Spinal cord (tissue), 10 donors: ENCODE measurements around the gene ADAM12. TPM values are rescaled to one million over a fixed set of nuclear protein-coding genes. Genes with fewer than 3 reads are reported as not detected.
"Not testable (repeated sequence)": the region's sequence is repeated elsewhere in the genome, so short reads cannot be mapped to it uniquely, and the experiment has no call there.

Experiments
- DNase-seq, 6 donors: peaks; one replicate each; pipeline versions ENCODE4 v3.0.0 to v3.0.0-alpha.2; 2013 to 2015; ENCODE audit warnings: low spot score in 6 of 6, low read depth in 4 of 6
- H3K27ac ChIP-seq: one replicate; pipeline ENCODE4 v1.5.1; 2013; ENCODE audit warnings: low read depth, low read length, control low read depth
- H3K27me3 ChIP-seq: one replicate; pipeline ENCODE4 v1.6.1; 2013; ENCODE audit warnings: low read length; ENCODE audit not compliant: control insufficient read depth, insufficient read depth
- H3K36me3 ChIP-seq: one replicate; pipeline ENCODE4 v1.6.1; 2013; ENCODE audit warnings: low read length; ENCODE audit not compliant: control insufficient read depth, insufficient read depth
- H3K4me1 ChIP-seq: one replicate; pipeline ENCODE4 v1.6.1; 2013; ENCODE audit warnings: low read length; ENCODE audit not compliant: control insufficient read depth, insufficient read depth
- H3K4me3 ChIP-seq: one replicate; pipeline ENCODE4 v1.5.1; 2013; ENCODE audit warnings: low read depth, low read length, control low read depth
- H3K9me3 ChIP-seq: one replicate; pipeline ENCODE4 v1.6.1; 2013; ENCODE audit warnings: low read length; ENCODE audit not compliant: control insufficient read depth, insufficient read depth
- whole genome bisulfite sequencing: methylation state at CpG from one replicate; pipeline ENCODE4 v1.1.5; 2013; ENCODE audit warnings: missing lambda C conversion rate; ENCODE audit not compliant: insufficient coverage; 5-methylcytosine and 5-hydroxymethylcytosine counted together
- polyA plus RNA-seq, 2 donors: library from polyadenylated mRNA; unstranded; fragments of 120-200 nt; gene quantifications; one replicate each; pipeline ENCODE4 v1.2.1, GENCODE V29; 2013; ENCODE audit not compliant: insufficient read length in 2 of 2
- total RNA-seq, 2 donors: library from RNA; depleted of rRNA in 1 of 2; stranded (reverse); fragments of 120-200 nt in 1 of 2; fragments of >200 nt in 1 of 2; gene quantifications; one replicate each; pipeline versions ENCODE4 v1.2.3 to v1.2.4, GENCODE V29; 2013 to 2014
- donor health status: healthy.

The ADAM12 gene
- total and polyA plus RNA-seq, 4 donors: 9.8 to 81.5 (median 23.6) TPM

DNA sequence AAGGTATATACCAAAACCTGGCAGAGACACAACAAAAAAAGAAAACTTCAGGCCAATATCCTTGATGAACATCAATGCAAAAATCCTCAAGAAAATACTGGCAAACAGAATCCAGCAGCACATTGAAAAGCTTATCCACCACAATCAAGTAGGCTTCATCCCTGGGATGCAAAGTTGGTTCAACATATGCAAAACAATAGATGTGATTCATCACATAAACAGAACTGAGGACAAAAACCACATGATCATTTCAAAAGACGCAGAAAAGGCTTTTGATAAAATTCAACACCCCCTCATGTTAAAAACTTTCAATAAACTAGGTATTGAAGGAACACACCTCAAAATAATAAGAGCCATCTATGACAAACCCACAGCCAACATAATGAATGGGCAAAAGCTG is 141.9 kb downstream of the ADAM12 start:
- DNase-seq, H3K4me3 ChIP-seq, H3K27me3 ChIP-seq, H3K36me3 ChIP-seq, H3K9me3 ChIP-seq, H3K27ac ChIP-seq, H3K4me1 ChIP-seq: not testable (repeated sequence)
- no CpG with 5 or more reads among the region's 1 CpG for WGBS

DNA sequence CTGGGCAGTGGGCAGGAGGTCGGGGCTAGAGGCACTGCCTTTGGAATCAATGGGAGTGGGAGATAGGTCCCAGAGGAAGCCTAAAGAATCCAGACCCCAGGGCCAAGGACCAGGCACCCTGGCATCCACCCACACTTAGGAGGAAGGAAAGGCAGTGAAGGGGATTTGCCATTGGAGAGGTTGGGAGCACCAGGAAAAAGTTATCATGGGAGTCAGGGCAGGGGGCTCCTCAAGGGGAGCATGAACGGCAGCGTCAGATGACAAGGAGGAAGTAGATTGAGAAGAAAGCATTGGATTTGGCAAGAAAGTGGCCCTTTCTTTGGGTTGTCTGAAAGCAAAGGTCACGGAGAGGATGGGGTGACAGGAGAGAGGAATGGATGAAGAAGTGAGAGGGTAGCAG is 142.8 kb downstream of the ADAM12 start:
- H3K27ac ChIP-seq: no peak overlapping the region
- 89% methylated on average over 4 of the region's 4 CpGs for WGBS

DNA sequence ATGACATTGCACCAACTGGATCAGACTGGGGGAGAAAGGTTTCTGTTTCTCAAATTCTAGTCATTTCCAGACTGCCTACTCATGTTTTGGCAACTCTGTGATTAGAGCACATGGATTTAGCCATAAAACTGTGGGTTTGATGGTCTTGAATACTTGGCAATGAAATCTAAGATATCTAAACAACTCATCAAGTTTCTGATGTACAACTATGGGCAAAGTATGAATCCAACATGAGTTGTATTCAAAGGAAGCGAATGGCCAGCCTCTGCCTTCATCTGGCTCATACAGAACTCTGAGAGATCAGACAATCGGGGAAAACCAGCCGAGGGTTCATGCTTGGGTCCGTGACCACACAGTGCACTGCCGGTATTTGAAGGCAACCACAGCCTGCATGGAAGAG is 144.3 kb downstream of the ADAM12 start:
- DNase-seq: no peak
- H3K9me3 ChIP-seq: no peaks in the 10 kb centered on the region
- H3K27me3 ChIP-seq: peaks cover 2% of the 10 kb centered on the region
- peaks cover 21% of the 10 kb centered on the region for H3K4me1 ChIP-seq
- H3K36me3 ChIP-seq: no peaks in the 10 kb centered on the region
- WGBS: 95% methylated on average over 5 of the region's 5 CpGs
- H3K4me3 ChIP-seq: no peak overlapping the region
- peak overlapping the region; percentile 61 for H3K27ac ChIP-seq

More for the DNA sequence above, 142.8 kb downstream of the ADAM12 start:
- no peak overlapping the region for H3K4me3 ChIP-seq
- no peaks in the 10 kb centered on the region for H3K9me3 ChIP-seq
- peaks cover 2% of the 10 kb centered on the region for H3K27me3 ChIP-seq
- no peaks in the 10 kb centered on the region for H3K36me3 ChIP-seq
- no peak for DNase-seq
- peaks cover 12% of the 10 kb centered on the region for H3K4me1 ChIP-seq

DNA sequence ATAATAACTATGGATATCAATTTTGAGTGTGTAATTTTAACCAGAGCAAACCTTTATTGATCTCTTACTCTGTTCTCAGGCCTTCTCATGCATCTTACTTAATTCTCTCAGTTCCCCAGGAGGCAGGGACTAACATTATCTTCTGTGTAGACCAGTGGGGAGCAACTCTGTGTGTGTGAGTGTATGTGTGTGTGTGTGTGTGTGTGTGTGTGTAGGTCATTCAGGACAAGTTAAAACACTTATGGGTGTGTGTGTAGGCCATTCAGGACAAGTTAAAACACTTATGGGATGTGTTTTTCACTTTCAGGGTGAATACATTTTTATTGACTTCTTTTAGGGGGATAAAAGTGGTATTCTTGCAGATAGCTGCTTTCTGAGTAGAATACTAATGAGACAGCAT is 145.0 kb downstream of the ADAM12 start:
- Histone ChIP-seq H3K4me1 (peaks cover 21% of the 10 kb centered on the region), H3K4me3 (no peak overlapping the region), H3K27me3 (peaks cover 2% of the 10 kb centered on the region), H3K9me3 (no peaks in the 10 kb centered on the region), H3K27ac (peak overlapping the region; percentile 61), H3K36me3 (no peaks in the 10 kb centered on the region)
- no peak for DNase-seq

DNA sequence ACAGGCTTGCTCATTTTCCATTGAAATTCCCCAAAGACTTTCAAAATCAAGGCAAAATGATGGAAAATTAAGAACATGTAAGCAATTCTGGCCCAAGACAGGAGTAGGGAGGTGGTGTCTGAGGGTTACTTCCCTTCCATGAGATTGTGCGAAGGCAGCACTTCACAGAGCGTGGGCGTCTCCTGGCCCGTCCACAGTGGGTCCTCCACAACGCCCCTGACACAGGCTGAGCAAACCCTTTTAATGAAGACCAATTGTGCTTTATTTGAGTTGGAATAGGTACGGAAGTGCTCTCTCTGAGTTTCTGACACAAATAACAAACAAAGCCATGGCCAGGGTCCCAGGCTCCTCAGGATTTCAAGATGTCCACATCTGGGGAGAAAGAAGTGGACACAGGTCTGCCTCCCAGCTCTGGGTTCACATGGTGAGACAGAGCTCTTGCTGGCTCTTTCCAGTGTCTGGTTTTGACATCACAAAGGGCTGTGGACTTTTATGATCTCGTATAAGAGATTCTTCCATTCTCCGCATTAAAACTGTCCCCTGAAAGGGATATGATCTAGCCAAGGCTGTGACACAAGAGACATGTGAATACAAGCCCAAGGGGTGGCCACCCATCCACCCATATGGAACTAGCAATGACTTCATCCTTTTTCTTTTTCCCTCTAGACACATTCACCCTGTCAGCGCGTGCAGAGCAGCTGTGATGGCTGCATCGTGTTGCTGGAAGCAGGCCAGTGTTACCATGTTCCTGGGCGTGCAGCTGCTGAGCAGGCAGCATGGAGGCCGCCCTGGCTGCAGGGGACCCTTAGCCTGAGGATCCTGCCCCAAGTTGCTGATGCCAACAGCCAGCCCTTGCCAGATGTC is 145.6 kb downstream of the ADAM12 start:
- H3K4me1 ChIP-seq: peaks cover 21% of the 10 kb centered on the region
- DNase-seq: peak in 5 of 6 donors; percentile 54 to 92 (median 64)
- H3K36me3 ChIP-seq: no peaks in the 10 kb centered on the region
- 20% methylated on average over 6 of the region's 13 CpGs for WGBS
- H3K27ac ChIP-seq: peak overlapping the region; percentile 61
- no peak overlapping the region for H3K4me3 ChIP-seq
- no peaks in the 10 kb centered on the region for H3K9me3 ChIP-seq
- peaks cover 2% of the 10 kb centered on the region for H3K27me3 ChIP-seq

DNA sequence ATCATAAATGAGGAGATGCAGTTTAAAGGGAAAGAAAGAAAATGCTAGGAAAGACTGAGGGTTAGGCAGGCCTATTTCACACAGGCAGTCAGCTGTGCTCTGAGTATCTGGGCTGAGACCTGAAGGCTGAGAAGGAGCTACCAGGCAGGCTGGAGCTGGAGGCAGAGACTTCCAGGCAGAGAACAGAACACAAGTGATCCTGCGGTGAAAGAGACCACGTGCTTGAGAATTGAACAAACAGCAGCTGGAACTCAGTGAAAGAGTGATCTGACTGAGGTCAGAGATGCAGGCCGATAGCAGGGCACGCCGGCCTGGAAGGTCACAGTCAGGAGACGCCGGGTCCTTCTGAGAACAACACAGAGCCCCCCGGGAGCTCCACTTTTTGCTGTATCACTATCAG is 147.8 kb downstream of the ADAM12 start:
- Histone ChIP-seq H3K4me1 (peaks cover 31% of the 10 kb centered on the region), H3K4me3 (no peak overlapping the region), H3K9me3 (no peaks in the 10 kb centered on the region), H3K27ac (peak overlapping the region; percentile 3), H3K36me3 (no peaks in the 10 kb centered on the region), H3K27me3 (peaks cover 2% of the 10 kb centered on the region)
- peak in 2 of 6 donors; percentile 57 to 76 for DNase-seq
- WGBS: 52% methylated on average over 8 of the region's 8 CpGs

DNA sequence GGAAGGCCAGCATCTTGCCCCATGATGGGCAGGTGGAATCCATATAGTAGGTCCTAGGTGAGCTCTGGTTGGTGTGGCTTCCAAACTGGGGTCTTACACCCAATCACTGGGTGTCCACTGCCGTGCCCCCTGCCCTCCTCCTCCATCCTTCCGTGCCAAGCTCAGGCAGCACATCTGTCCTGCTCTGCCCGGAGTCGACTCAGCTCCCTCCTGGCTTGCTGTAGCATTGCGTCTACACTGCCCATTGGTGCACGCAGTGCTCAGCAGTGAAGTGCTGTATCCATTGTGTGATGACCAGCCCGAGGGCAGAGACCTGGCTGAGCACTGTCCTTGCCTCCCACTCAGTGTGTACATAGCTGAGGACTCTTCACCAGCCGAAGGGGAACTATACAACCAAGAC is 148.4 kb downstream of the ADAM12 start:
- H3K36me3 ChIP-seq: no peaks in the 10 kb centered on the region
- WGBS: 85% methylated on average over 8 of the region's 8 CpGs
- H3K9me3 ChIP-seq: no peaks in the 10 kb centered on the region
- no peak overlapping the region for H3K4me3 ChIP-seq
- peak overlapping the region; percentile 3 for H3K27ac ChIP-seq
- DNase-seq: no peak
- H3K4me1 ChIP-seq: peaks cover 37% of the 10 kb centered on the region
- H3K27me3 ChIP-seq: peaks cover 2% of the 10 kb centered on the region

DNA sequence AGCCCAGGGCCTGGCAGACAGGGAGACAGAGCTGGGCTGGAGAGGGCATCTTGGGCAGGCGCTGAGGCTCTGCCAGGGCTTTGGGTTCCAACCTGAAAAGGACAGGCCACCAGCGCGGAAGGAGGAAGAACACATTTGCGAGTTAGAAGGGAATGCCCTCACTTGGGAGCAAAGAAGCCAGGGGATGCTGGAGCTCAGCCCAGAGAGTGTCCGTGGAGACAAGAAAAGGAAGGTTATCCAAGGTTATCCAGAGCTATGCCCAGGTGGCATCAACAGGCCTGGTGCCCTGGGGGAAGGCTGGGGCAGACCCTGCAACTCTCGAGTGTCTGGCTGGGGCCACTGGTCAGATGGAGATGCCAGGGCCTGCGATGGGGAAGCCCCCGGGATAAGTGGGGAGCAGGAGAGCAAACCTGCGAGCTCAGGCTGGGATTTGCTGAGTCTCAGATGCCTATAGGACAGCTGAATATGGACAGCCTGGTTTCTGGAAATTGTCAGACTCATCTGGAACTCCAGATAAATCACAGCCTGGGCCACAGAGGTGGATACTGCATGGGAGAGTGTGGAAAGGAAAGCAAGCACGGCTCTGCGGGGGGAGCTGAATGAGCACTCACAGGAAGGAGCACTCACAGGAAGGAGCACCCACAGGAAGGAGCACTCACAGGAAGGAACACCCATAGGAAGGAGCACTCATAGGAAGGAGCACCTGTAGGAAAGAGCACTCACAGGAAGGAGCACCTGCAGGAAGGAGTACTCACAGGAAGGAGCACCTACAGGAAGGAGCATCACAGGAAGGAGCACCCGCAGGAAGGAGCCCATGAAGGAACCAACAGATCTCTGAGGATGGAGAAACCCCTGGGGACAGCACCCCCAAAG is 152.1 kb downstream of the ADAM12 start:
- H3K9me3 ChIP-seq: no peaks in the 10 kb centered on the region
- no peaks in the 10 kb centered on the region for H3K36me3 ChIP-seq
- 86% methylated on average over 12 of the region's 12 CpGs for WGBS
- DNase-seq: no peak
- peaks cover 30% of the 10 kb centered on the region for H3K4me1 ChIP-seq
- H3K4me3 ChIP-seq: no peak overlapping the region
- H3K27ac ChIP-seq: no peak overlapping the region
- H3K27me3 ChIP-seq: no peaks in the 10 kb centered on the region

DNA sequence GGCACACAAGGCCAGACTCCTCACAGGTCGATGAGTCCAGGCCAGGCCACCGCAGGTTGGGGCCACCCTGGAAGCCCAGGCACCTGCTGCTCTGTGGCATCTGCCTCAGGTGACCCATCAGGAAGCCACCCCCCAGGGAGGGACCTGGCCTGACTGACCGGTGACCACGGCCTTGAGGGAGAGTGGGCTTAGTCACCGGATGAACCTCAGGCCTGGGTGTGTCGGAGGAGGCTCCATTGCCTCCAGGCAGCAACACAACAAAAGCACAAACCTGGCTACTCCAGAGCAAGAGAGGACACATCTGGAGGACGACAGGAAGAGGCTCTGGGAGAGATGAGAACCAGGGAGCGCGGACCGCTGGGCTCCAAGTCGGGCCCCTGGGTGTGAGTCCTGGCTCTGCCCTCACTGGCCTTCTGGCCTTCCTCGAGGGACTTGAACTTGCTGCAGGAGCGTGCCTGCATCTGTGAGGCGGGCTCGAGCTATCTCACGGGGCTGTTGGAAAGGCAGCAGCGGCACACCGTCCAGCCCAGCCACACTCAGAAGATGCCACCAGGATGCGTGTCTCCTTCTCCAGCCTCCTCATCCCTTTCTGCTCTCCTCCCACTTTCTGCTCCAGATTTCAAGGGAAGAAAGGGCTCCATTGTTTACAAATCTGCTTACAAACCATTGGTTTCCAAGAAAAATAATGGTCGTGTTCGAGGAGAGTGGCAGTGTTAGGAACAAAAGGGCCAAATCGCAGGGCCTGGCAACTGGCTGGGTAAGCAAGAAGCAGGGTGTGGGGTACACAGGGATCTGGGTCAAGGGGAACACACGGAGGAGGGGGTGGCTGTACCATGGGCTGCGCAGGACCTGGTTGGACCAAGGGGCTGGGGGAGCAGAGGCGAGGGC is 152.9 kb downstream of the ADAM12 start:
- Histone ChIP-seq H3K9me3 (no peaks in the 10 kb centered on the region), H3K27me3 (no peaks in the 10 kb centered on the region), H3K27ac (no peak overlapping the region), H3K36me3 (no peaks in the 10 kb centered on the region), H3K4me3 (no peak overlapping the region), H3K4me1 (peaks cover 26% of the 10 kb centered on the region)
- DNase-seq: peak in 1 of 6 donors; percentile 38
- 72% methylated on average over 20 of the region's 25 CpGs for WGBS
